ENCODE measurements around the gene ACOT2. TPM values are rescaled to one million over a fixed set of nuclear protein-coding genes. Genes with fewer than 3 reads are reported as not detected.
"Not testable (repeated sequence)": the region's sequence is repeated elsewhere in the genome, so short reads cannot be mapped to it uniquely, and the experiment has no call there.

Gene ACOT2
- total RNA-seq (2014; rRNA removed; shearing (Covaris generic)): 31.5 and 40.4 TPM in 2 replicates

- DNase-seq (ENCODE audit: low read depth in 1 of 2, low spot score in 2 of 2): peak; percentile 78 to 84
- H3K4me3 ChIP-seq: peak within 1 kb of the TSS; percentile 56
- H3K27ac ChIP-seq: peak within 1 kb of the TSS; percentile 73
- peaks cover 20% of the 10 kb centered on the region for H3K4me1 ChIP-seq (replicated peaks)
- not testable (repeated sequence) for H3K36me3 ChIP-seq; H3K9me3 ChIP-seq (replicated peaks); H3K27me3 ChIP-seq (replicated peaks)
Observed at GRCh38 chr14:73569185-73569958, at the start of gene ACOT2. Gene ACOT2, plus strand, starts transcription at chr14:73569213. Its CDS starts 28 bp downstream, at chr14:73569241.

- H3K4me1 ChIP-seq (replicated peaks): no peaks in the 10 kb centered on the region
- no peaks in the 10 kb centered on the region for H3K27me3 ChIP-seq (replicated peaks)
- no peak overlapping the region for H3K27ac ChIP-seq
- no peaks in the 10 kb centered on the region for H3K36me3 ChIP-seq
- DNase-seq (ENCODE audit: low read depth in 1 of 2, low spot score in 2 of 2): no peak
- no peak overlapping the region for H3K4me3 ChIP-seq
- H3K9me3 ChIP-seq (replicated peaks): no peaks in the 10 kb centered on the region
Observed at GRCh38 chr14:73521229-73521628, 47.8 kb upstream of the ACOT2 start.

GRCh38 chr14:73524493-73524892, 44.5 kb upstream of the ACOT2 start:
- Histone ChIP-seq H3K9me3 (replicated peaks) (no peaks in the 10 kb centered on the region), H3K4me3 (no peak overlapping the region), H3K27me3 (replicated peaks) (no peaks in the 10 kb centered on the region), H3K27ac (no peak overlapping the region), H3K36me3 (no peaks in the 10 kb centered on the region), H3K4me1 (replicated peaks) (no peaks in the 10 kb centered on the region)
- DNase-seq (ENCODE audit: low read depth in 1 of 2, low spot score in 2 of 2): no peak

- H3K4me3 ChIP-seq: no peak overlapping the region
- no peaks in the 10 kb centered on the region for H3K27me3 ChIP-seq (replicated peaks)
- no peaks in the 10 kb centered on the region for H3K9me3 ChIP-seq (replicated peaks)
- H3K27ac ChIP-seq: no peak overlapping the region
- DNase-seq (ENCODE audit: low read depth in 1 of 2, low spot score in 2 of 2): no peak
- H3K36me3 ChIP-seq: no peaks in the 10 kb centered on the region
- no peaks in the 10 kb centered on the region for H3K4me1 ChIP-seq (replicated peaks)
Observed at GRCh38 chr14:73526036-73526984, 42.7 kb upstream of the ACOT2 start.

DNA sequence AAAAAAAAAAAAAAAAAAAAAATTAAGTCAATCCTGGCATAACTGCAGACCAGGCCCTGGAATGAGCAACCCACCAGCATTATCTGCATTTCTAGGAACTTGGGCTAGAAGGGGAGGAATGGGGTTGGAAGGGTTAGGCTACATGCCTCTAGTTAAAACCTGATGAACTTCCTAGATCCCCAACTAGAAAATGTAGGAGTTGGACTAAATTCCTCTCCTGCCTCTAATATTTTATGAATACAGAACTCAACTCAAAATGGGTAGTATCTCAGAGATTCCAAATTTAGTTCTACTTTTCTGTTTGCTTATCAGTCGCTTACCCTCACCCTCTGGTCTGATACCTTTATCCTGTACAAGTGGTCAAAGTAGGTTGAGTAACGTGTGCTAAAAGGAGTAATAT, 39.7 kb upstream of the ACOT2 start:
- not testable (repeated sequence) for DNase-seq (ENCODE audit: low read depth in 1 of 2, low spot score in 2 of 2); H3K27ac ChIP-seq; H3K4me1 ChIP-seq (replicated peaks); H3K4me3 ChIP-seq; H3K27me3 ChIP-seq (replicated peaks); H3K36me3 ChIP-seq; H3K9me3 ChIP-seq (replicated peaks)

DNA sequence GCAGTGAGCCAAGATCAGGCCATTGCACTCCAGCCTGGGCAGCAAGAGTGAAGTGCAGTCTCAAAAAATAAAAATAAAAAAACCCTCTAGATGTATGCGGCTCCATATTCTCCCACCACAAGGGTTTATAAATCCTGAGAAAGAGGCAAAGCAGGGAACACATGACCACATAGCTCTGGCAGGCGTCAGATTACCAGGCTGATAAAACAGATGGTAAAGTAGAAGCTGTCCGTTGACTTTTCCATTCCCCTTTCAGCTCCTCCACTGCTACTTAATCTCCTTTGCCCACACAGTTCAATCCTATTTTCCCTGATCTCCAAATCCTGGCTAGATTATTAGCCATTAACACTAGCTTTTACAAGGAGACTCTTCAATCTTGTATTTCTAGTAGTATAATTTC, 37.0 kb upstream of the ACOT2 start:
- not testable (repeated sequence) for H3K36me3 ChIP-seq; H3K9me3 ChIP-seq (replicated peaks); H3K4me3 ChIP-seq; DNase-seq (ENCODE audit: low read depth in 1 of 2, low spot score in 2 of 2); H3K4me1 ChIP-seq (replicated peaks); H3K27ac ChIP-seq; H3K27me3 ChIP-seq (replicated peaks)

DNA sequence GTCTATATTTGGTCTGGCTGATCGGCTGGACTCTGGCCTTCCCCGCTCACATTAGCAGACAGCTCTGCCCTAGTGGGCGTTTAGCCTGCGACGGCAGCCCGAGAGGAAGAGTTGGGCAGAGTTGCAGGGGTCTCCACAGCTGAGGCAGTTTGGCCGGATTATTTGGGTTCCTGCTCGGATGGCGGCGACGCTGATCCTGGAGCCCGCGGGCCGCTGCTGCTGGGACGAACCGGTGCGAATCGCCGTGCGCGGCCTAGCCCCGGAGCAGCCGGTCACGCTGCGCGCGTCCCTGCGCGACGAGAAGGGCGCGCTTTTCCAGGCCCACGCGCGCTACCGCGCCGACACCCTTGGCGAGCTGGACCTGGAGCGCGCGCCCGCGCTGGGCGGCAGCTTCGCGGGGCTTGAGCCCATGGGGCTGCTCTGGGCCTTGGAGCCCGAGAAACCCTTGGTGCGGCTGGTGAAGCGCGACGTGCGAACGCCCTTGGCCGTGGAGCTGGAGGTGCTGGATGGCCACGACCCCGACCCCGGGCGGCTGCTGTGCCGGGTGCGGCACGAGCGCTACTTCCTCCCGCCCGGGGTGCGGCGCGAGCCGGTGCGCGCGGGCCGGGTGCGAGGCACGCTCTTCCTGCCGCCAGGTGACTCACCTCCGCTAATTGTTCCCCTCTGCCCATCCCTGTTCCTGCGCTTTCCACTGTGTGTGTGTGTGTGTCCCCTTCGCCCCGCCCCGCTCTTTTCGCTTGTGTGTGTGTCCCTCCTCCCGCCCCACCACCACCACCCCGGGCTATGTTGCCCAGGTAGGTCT, 31.6 kb upstream of the ACOT2 start:
- DNase-seq (ENCODE audit: low read depth in 1 of 2, low spot score in 2 of 2): peak; percentile 18 to 59
- H3K27ac ChIP-seq: peak overlapping the region; percentile 60

DNA sequence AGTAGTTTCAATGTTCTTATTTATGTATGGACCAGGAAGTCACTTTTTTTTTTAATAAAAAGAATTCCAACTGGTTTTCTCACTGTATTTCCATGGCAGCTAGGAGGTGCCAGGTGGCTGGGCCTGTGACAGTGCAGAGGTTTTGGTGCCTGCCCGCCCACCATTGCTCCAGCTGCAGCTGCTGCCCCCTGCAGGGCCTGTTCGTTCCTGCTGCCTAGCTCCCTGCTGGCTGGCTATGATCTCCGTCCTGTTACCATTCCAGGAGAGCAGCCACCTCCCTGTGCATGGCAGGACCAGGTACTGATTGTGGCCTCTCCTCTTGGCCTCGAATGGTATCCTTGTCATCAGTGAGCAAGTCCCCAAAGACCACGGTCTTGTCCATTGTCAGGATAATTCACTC, 30.0 kb upstream of the ACOT2 start:
- H3K36me3 ChIP-seq; H3K27ac ChIP-seq; H3K27me3 ChIP-seq (replicated peaks); H3K4me1 ChIP-seq (replicated peaks); H3K9me3 ChIP-seq (replicated peaks); H3K4me3 ChIP-seq: not testable (repeated sequence)
- DNase-seq (ENCODE audit: low read depth in 1 of 2, low spot score in 2 of 2): peak in 1 of 2 experiments; percentile 26

More for the DNA sequence above, 31.6 kb upstream of the ACOT2 start:
- peak overlapping the region; percentile 40 for H3K4me3 ChIP-seq
- not testable (repeated sequence) for H3K36me3 ChIP-seq; H3K27me3 ChIP-seq (replicated peaks); H3K4me1 ChIP-seq (replicated peaks); H3K9me3 ChIP-seq (replicated peaks)

- not testable (repeated sequence) for H3K36me3 ChIP-seq; H3K4me3 ChIP-seq; H3K4me1 ChIP-seq (replicated peaks); H3K27ac ChIP-seq; H3K27me3 ChIP-seq (replicated peaks); H3K9me3 ChIP-seq (replicated peaks); DNase-seq (ENCODE audit: low read depth in 1 of 2, low spot score in 2 of 2)
Observed at GRCh38 chr14:73542961-73543360, 26.1 kb upstream of the ACOT2 start.

DNA sequence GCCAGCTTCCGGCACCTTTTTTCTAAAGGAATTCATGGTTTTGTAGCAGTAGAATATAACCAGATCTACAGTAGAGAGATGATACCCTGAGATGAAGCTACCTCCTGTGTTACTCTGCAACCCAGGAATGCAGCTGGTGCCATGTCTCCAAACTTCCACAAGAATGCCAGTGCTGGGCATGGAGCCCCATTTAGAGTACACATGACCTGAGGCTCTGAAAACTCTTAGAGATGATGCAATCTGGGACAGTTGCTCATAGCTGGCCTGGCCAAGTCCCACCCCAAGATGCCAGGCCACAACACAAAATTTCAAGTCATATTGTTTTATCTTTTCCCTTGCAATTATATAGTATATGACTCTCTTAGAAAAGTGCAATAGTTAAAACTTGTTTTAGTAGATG, 23.7 kb upstream of the ACOT2 start:
- not testable (repeated sequence) for H3K36me3 ChIP-seq; H3K9me3 ChIP-seq (replicated peaks); H3K4me1 ChIP-seq (replicated peaks); H3K27me3 ChIP-seq (replicated peaks); DNase-seq (ENCODE audit: low read depth in 1 of 2, low spot score in 2 of 2); H3K4me3 ChIP-seq; H3K27ac ChIP-seq

- H3K4me3 ChIP-seq; H3K27ac ChIP-seq; H3K36me3 ChIP-seq; DNase-seq (ENCODE audit: low read depth in 1 of 2, low spot score in 2 of 2); H3K9me3 ChIP-seq (replicated peaks); H3K4me1 ChIP-seq (replicated peaks); H3K27me3 ChIP-seq (replicated peaks): not testable (repeated sequence)
Observed at GRCh38 chr14:73549097-73549496, 19.9 kb upstream of the ACOT2 start.

DNA sequence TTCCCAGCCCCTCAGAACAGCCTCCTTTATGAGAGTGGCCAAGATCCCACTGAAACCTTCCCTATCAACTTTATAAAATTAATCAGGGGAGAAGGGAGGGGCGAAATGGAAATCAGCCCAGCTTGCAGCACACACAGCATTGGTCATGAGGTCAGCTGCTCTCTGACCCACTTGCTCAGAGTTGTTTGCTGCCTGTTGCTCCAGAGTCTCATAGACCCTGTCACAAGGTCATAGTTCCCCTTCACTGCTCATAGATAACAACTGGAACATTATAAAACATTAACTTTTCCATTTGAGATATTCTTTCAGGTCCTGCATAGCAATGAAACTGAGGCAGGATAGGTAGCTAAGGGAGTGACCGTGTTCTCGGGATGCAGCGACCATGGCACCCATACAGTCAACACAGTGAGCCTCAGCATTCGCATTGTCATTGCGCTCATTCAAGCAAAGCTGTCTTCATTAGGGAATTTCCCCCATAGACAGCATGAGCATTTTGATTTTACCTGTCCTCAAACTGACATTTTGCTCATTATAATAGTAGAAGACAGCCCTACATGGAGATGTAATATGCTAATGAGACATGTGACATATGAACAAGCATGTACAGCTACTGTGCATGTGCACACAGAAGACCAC, 19.0 kb upstream of the ACOT2 start:
- H3K27ac ChIP-seq; H3K4me1 ChIP-seq (replicated peaks); H3K27me3 ChIP-seq (replicated peaks); H3K4me3 ChIP-seq; H3K36me3 ChIP-seq; DNase-seq (ENCODE audit: low read depth in 1 of 2, low spot score in 2 of 2); H3K9me3 ChIP-seq (replicated peaks): not testable (repeated sequence)

DNA sequence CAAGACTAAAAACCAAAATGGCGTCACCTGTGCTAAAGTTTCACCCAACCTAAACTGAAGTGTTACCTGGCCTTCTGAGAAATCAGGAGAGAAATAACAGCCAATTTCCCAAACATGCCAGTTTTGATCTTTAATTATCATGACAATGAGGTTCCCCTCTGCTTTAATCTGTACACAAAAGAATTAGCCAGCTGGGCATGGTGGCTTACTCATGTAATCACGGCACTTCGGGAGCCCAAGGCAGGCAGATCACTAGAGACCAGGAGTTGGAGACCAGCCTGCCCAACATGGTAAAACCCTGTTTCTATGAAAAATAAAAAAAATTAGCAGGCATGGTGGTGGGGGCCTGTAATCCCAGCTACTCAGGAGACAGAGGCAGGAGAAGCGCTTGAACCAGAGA, 15.2 kb upstream of the ACOT2 start:
- H3K9me3 ChIP-seq (replicated peaks): no peaks in the 10 kb centered on the region
- H3K36me3 ChIP-seq: no peaks in the 10 kb centered on the region
- H3K4me3 ChIP-seq: no peak overlapping the region
- no peak for DNase-seq (ENCODE audit: low read depth in 1 of 2, low spot score in 2 of 2)
- H3K4me1 ChIP-seq (replicated peaks): no peaks in the 10 kb centered on the region
- H3K27me3 ChIP-seq (replicated peaks): no peaks in the 10 kb centered on the region
- no peak overlapping the region for H3K27ac ChIP-seq
